Astrocyte (in vitro differentiated cells and primary cell): ENCODE results near the gene DENND6B. TPM values are rescaled to one million over a fixed set of nuclear protein-coding genes. Genes with fewer than 3 reads are reported as not detected.

Experiments used
- DNase-seq: peaks from one replicate; pipeline ENCODE4 v3.0.0-alpha.2; 2010; ENCODE audit warnings: low read depth
- FAIRE-seq: peaks from 2 replicates; lab custom pipeline; 2011; peaks lifted over from hg19 to GRCh38; lab: Jason Lieb, UNC
- H2AFZ ChIP-seq: 2 replicates; pipeline ENCODE4 v1.6.0; 2012; ENCODE audit warnings: low read depth, low read length, inconsistent platforms
- H3K27ac ChIP-seq: 2 replicates; pipeline ENCODE4 v1.5.1; 2011; ENCODE audit warnings: low read depth, low read length, inconsistent platforms
- H3K27me3 ChIP-seq: 2 replicates; pipeline ENCODE4 v1.6.0; 2011; ENCODE audit warnings: low read length, inconsistent platforms; ENCODE audit not compliant: insufficient read depth
- H3K36me3 ChIP-seq: 2 replicates; pipeline ENCODE4 v1.5.1; 2011; ENCODE audit warnings: low read length, inconsistent platforms; ENCODE audit not compliant: insufficient read depth
- H3K4me1 ChIP-seq: 2 replicates; pipeline ENCODE4 v1.5.1; 2011; ENCODE audit warnings: low read length, inconsistent platforms; ENCODE audit not compliant: insufficient read depth
- H3K4me2 ChIP-seq: 2 replicates; pipeline ENCODE4 v1.6.0; 2012; ENCODE audit warnings: low read length, inconsistent platforms
- H3K4me3 ChIP-seq: 2 replicates; pipeline ENCODE4 v1.5.1; 2011; ENCODE audit warnings: low read depth, mild to moderate bottlenecking, low read length, inconsistent platforms; ENCODE audit not compliant: insufficient read depth
- H3K79me2 ChIP-seq: 2 replicates; pipeline ENCODE4 v1.6.0; 2012; ENCODE audit warnings: mild to moderate bottlenecking, low read length, inconsistent platforms; ENCODE audit not compliant: insufficient read depth
- H3K9ac ChIP-seq: 2 replicates; pipeline ENCODE4 v1.6.0; 2012; ENCODE audit warnings: mild to moderate bottlenecking, low read length, inconsistent platforms
- H3K9me3 ChIP-seq: 2 replicates; pipeline ENCODE4 v1.5.1; 2012; ENCODE audit warnings: low read depth, mild to moderate bottlenecking, low read length, inconsistent platforms; ENCODE audit not compliant: insufficient read depth
- H4K20me1 ChIP-seq: 2 replicates; pipeline ENCODE4 v1.6.0; 2012; ENCODE audit warnings: low read length, inconsistent platforms; ENCODE audit not compliant: insufficient read depth
- H3K27ac Mint-ChIP-seq: one replicate; pipeline ENCODE4 v1.8.0; 2021; ENCODE audit warnings: mild to moderate bottlenecking, mixed read lengths; ENCODE audit not compliant: unreplicated experiment
- H3K27me3 Mint-ChIP-seq: one replicate; pipeline ENCODE4 v1.8.0; 2021; ENCODE audit warnings: low read depth, mixed read lengths; ENCODE audit not compliant: unreplicated experiment
- H3K36me3 Mint-ChIP-seq: one replicate; pipeline ENCODE4 v1.8.0; 2021; ENCODE audit warnings: low read depth, mixed read lengths; ENCODE audit not compliant: unreplicated experiment
- H3K4me1 Mint-ChIP-seq: one replicate; pipeline ENCODE4 v1.8.0; 2021; ENCODE audit warnings: low read depth, mixed read lengths; ENCODE audit not compliant: unreplicated experiment
- H3K4me3 Mint-ChIP-seq: one replicate; pipeline ENCODE4 v1.8.0; 2021; ENCODE audit warnings: mild to moderate bottlenecking, moderate library complexity, mixed read lengths; ENCODE audit not compliant: unreplicated experiment
- H3K9me3 Mint-ChIP-seq: one replicate; pipeline ENCODE4 v1.8.0; 2021; ENCODE audit warnings: mild to moderate bottlenecking, mixed read lengths; ENCODE audit not compliant: unreplicated experiment
- EZH2 ChIP-seq: IDR thresholded peaks from 2 replicates; pipeline ENCODE4 v1.6.1; 2012; ENCODE audit warnings: mild to moderate bottlenecking, low read length, inconsistent platforms; ENCODE audit not compliant: insufficient read depth
- total RNA-seq: library from RNA; stranded (reverse); gene quantifications from 2 replicates; pipeline ENCODE4 v1.2.1, GENCODE V29; 2021
- TF ChIP-seq, protein P1 (sequence below): IDR thresholded peaks from 2 replicates; pipeline ENCODE4 v1.5.1; 2011; ENCODE audit warnings: low read depth, mild to moderate bottlenecking, inconsistent platforms, low read length, moderate library complexity; ENCODE audit not compliant: insufficient read depth

DENND6B gene
- total RNA-seq, 1 donor from 2014 or later: 5.4 TPM

DNA sequence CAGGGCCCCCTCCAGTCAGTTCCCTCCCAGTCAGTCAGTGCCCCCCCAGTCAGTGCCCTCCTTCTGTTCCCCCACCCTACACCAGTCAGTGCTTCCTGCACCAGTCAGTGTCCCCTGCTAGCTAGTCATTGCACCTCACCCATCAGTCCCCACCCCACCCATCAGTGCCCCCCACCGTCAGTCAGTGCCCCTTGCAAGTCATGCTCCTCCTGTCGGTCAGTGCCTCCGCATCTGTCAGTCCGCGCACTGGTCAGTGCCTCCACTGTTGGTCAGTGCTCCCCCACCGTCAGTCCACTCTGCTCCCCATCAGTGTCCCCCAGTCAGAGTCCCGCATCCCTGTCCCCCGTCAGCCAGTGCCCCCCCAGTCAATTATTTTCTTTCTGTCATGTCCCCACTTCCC, 19.7 kb upstream of the DENND6B start:
- no peak overlapping the region for H3K27ac Mint-ChIP-seq
- Histone ChIP-seq H2AFZ (no peak overlapping the region), H3K9me3 (no peaks in the 10 kb centered on the region), H3K4me3 (no peak overlapping the region), H3K79me2 (peaks cover 53% of the 10 kb centered on the region), H3K27me3 (no peaks in the 10 kb centered on the region), H4K20me1 (peaks cover 40% of the 10 kb centered on the region), H3K27ac (no peak overlapping the region), H3K4me1 (peaks cover 6% of the 10 kb centered on the region), H3K9ac (no peak overlapping the region), H3K36me3 (no peaks in the 10 kb centered on the region), H3K4me2 (peak overlapping the region; percentile 41)
- no peaks in the 10 kb centered on the region for H3K9me3 Mint-ChIP-seq
- TF ChIP-seq, protein P1, sequence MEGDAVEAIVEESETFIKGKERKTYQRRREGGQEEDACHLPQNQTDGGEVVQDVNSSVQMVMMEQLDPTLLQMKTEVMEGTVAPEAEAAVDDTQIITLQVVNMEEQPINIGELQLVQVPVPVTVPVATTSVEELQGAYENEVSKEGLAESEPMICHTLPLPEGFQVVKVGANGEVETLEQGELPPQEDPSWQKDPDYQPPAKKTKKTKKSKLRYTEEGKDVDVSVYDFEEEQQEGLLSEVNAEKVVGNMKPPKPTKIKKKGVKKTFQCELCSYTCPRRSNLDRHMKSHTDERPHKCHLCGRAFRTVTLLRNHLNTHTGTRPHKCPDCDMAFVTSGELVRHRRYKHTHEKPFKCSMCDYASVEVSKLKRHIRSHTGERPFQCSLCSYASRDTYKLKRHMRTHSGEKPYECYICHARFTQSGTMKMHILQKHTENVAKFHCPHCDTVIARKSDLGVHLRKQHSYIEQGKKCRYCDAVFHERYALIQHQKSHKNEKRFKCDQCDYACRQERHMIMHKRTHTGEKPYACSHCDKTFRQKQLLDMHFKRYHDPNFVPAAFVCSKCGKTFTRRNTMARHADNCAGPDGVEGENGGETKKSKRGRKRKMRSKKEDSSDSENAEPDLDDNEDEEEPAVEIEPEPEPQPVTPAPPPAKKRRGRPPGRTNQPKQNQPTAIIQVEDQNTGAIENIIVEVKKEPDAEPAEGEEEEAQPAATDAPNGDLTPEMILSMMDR: no peak
- no peak for TF ChIP-seq EZH2
- no peaks in the 10 kb centered on the region for H3K27me3 Mint-ChIP-seq
- no peaks in the 10 kb centered on the region for H3K4me1 Mint-ChIP-seq
- FAIRE-seq: no peak
- DNase-seq: no peak
- peaks cover 3% of the 10 kb centered on the region for H3K36me3 Mint-ChIP-seq
- no peak overlapping the region for H3K4me3 Mint-ChIP-seq

DNA sequence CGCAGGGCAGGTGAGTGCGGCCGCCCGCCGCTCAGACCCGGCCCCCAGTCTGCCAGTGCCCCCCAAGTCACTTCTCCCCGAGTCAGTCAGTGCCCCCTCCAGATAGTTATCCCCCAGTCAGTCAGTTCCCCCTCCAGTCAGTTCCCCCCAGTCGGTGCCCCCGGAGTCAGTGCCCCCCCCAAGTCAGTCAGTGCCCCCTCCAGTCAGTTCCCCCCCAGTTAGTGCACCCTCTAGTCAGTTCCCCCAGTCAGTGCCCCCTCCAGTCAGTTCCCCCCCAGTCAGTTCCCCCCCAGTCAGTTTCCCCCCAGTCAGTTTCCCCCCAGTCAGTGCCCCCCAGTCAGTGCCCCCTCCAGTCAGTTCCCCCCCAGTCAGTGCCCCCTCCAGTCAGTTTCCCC, 16.7 kb upstream of the DENND6B start:
- peak overlapping the region; percentile 63 for H2AFZ ChIP-seq

More for the DNA sequence above, 16.7 kb upstream of the DENND6B start:
- peaks cover 35% of the 10 kb centered on the region for H4K20me1 ChIP-seq
- H3K4me1 Mint-ChIP-seq: no peaks in the 10 kb centered on the region
- H3K79me2 ChIP-seq: peaks cover 31% of the 10 kb centered on the region
- H3K27me3 Mint-ChIP-seq: no peaks in the 10 kb centered on the region
- peak overlapping the region; percentile 69 for H3K4me3 ChIP-seq
- no peak overlapping the region for H3K27ac Mint-ChIP-seq
- TF ChIP-seq, protein P1: no peak
- no peak for TF ChIP-seq EZH2
- peak overlapping the region; percentile 40 for H3K4me3 Mint-ChIP-seq
- H3K9ac ChIP-seq: peak overlapping the region; percentile 94
- H3K36me3 Mint-ChIP-seq: no peaks in the 10 kb centered on the region
- H3K27me3 ChIP-seq: no peaks in the 10 kb centered on the region
- no peaks in the 10 kb centered on the region for H3K36me3 ChIP-seq
- peaks cover 6% of the 10 kb centered on the region for H3K4me1 ChIP-seq
- H3K27ac ChIP-seq: peak overlapping the region; percentile 58
- H3K4me2 ChIP-seq: peak overlapping the region; percentile 100
- H3K9me3 ChIP-seq: peaks cover 7% of the 10 kb centered on the region
- DNase-seq: no peak
- no peak for FAIRE-seq
- no peaks in the 10 kb centered on the region for H3K9me3 Mint-ChIP-seq
